KG1 (cell line): ENCODE data around the gene OR6B1.
"Not testable (repeated sequence)": the region's sequence is repeated elsewhere in the genome, so short reads cannot be mapped to it uniquely, and the experiment has no call there.

ENCODE experiments used
- DNase-seq: peaks from one replicate; lab custom pipeline; 2025; lab: John Stamatoyannopoulos, UW

The OR6B1 gene

DNA sequence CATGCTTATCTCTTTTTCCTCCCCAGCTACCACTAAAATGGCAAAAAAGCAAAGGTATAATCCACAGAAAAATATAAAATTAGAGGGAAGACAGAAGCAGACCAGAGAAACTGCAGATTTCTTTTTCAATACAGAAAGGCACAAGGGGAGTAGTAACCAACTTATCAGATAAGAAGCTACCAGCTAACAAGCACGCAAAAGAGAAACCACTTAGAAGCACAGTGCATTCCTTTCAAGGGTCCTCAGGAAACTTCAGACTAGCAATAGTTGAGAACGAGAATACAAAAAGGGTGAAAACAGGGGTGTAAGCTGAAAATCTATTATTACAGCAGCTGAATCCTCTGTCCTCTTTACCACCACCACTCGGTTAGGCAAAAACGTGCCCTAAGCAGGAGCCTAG is 38.8 kb downstream of the OR6B1 start:
- no peak for DNase-seq

DNA sequence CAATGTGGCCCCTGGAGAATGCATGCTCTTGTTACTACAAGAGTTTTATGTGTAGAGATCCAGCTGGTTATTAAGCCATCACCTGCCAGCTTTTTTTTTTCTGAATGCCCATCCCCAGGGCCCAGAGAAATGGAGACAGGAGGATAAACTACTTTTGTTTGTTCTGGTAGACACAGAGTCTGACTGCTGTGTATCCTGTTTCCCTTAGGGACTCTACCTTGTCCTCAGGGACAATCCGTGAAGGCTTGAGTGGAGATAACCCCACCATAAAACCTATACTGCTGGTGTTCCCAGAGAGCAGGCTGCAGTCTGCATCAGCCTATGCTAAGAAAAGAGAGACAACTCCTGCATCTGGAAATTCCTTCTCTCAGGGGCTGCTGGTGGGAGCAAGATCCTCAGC is 48.5 kb downstream of the OR6B1 start, which contains the start of gene OR2A5:
TSS of gene OR2A5 (plus strand) at position 301 of the 400 bp plus-strand sequence. CDS start 1,454 bp downstream, outside the sequence.
- DNase-seq = no peak

DNA sequence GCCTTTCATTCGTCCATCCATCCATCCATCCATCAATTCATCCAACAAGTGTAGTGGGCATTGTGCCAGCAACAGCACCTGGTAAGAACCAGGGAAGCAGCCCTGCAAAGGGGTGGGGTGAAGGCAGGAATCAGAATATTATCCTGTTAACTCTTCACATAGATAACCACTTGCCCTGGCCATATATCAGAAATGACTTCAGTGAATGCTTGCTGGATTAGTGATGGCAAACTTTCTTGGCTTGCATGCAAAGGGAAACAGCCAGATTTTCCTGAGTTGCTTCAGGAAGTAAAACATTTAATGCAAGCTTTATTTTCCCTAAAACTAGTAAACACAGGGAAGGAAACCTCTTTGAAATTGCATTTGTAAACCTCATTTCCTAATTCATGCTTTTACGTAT is 49.4 kb downstream of the OR6B1 start:
- DNase-seq = no peak

DNA sequence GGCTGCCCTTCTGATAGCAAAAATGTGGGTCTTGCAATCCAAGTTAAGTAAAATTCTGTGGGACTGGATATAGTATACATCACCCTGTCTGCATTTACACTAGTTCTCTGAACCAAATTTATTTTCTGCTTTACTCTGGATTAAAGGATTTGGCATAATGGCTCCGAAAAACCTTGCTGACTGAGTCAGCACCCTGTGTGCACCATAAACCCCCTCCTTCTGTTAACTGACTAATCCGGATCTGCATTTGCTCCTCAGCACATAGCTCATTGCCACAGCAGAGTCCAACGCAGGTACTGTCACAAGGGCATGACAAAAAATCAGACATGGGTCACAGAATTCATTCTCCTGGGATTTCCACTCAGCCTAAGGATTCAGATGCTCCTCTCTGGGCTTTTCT is 50.0 kb downstream of the OR6B1 start:
- DNase-seq = no peak

DNA sequence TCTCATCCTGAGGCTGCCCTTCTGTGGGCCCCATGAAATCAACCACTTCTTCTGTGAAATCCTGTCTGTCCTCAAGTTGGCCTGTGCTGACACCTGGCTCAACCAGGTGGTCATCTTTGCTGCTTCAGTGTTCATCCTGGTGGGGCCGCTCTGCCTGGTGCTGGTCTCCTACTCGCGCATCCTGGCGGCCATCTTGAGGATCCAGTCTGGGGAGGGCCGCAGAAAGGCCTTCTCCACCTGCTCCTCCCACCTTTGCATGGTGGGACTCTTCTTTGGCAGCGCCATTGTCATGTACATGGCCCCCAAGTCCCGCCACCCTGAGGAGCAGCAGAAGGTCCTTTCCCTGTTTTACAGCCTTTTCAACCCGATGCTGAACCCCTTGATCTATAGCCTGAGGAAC is 50.8 kb downstream of the OR6B1 start:
- DNase-seq = not testable (repeated sequence)

DNA sequence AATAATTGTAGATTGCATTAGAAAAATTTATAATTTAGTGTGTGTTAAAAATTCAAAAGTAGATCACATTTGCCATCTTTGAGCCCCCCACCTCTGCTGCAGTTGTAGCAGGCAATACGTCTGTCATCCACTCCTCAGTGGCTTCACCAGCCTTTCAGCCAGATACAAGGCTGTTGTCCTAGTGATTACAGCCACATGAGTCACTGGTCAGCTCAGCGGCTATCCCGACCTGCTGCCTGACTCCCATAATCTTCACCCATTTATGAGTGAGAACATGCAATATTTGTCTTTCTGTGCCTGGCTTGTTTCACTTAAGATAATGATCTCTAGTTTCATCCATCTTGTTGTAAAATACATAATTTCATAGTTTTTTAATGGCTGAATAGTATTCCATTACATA is 57.8 kb downstream of the OR6B1 start:
- DNase-seq = no peak
